BE2C (cell line): ENCODE measurements around the gene FAM168A.

Source experiments
- DNase-seq: peaks from one replicate; pipeline ENCODE4 v3.0.0-alpha.2; 2020
- H3K27me3 ChIP-seq: fragments of 250-450 bp; sonication (Bioruptor Pico); 2 replicates; pipeline ENCODE4 v1.5.1; 2020; ENCODE audit warnings: mild to moderate bottlenecking
- H3K36me3 ChIP-seq: fragments of 250-450 bp; sonication (Bioruptor Pico); 2 replicates; pipeline ENCODE4 v1.5.1; 2020; ENCODE audit warnings: mild to moderate bottlenecking
- H3K4me1 ChIP-seq: fragments of 250-450 bp; sonication (Bioruptor Pico); 2 replicates; pipeline ENCODE4 v1.5.1; 2020
- H3K4me3 ChIP-seq: 2 replicates; pipeline ENCODE4 v1.5.1; 2011; ENCODE audit warnings: low read depth, low read length
- H3K9me3 ChIP-seq: fragments of 250-450 bp; sonication (Bioruptor Pico); 2 replicates; pipeline ENCODE4 v1.5.1; 2020
- CTCF ChIP-seq: IDR thresholded peaks from 2 replicates; pipeline ENCODE4 v1.5.1; 2012; ENCODE audit warnings: mild to moderate bottlenecking, low read depth, low read length

The FAM168A gene

DNA sequence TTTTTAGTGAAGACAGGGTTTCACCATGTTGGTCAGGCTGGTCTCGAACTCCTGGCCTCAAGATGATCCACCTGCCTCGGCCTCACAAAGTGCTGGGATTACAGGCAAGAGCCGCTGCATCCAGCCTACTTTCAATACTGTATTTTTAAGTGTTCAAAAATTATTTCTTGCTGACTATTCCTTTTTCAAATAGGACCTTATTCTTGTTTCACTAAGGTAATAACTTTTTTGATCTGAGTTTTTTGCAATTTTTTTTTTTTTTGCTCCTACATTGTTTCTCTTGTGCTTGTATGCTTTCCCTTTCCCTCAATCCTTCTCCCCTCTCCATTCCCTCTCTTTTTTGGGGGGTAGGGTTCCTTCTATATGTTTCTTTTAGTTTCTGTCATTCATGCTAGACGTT is 73.1 kb downstream of the FAM168A start:
- H3K9me3 ChIP-seq = no peaks in the 10 kb centered on the region
- H3K4me3 ChIP-seq = no peak overlapping the region
- no peaks in the 10 kb centered on the region for H3K36me3 ChIP-seq
- H3K4me1 ChIP-seq = peaks cover 4% of the 10 kb centered on the region
- no peak for TF ChIP-seq CTCF
- H3K27me3 ChIP-seq = no peaks in the 10 kb centered on the region
- no peak for DNase-seq

GRCh38 chr11:73521621-73522020 is 76.3 kb downstream of the FAM168A start:
- no peak for TF ChIP-seq CTCF
- no peaks in the 10 kb centered on the region for H3K27me3 ChIP-seq
- DNase-seq = no peak
- no peaks in the 10 kb centered on the region for H3K36me3 ChIP-seq
- H3K4me3 ChIP-seq = no peak overlapping the region
- H3K9me3 ChIP-seq = no peaks in the 10 kb centered on the region
- peaks cover 4% of the 10 kb centered on the region for H3K4me1 ChIP-seq

DNA sequence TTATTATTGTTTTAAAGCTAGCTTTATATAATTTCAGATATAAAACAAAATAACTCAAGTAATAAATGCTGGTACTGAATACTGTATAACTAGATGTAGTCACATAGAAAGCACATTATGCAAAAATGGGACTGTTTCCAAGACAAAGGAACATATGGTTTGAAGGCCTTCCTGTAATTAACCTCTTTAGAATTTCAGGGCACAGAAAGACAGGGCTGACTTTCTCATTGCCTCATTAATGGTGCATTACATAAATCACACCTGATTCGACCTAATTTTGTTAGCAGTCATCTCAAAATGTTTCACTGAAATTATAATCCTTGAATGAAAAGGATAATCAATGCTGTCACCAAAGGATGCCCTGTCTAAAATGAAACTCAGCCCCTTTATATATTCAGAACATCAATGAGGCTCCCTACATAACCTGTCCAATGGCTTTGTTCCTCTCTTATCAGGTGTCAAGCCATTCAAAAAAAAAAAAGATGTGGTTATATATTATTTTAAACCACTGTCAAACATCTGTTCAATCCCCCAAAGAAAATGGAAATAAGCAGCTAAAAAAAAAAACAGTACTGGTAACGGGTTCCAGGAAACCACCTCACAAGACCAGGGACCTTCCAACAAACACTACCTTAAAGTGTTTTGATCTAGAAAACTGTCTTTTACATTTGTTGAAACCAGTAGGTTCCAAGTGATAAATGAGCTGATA is 77.4 kb downstream of the FAM168A start:
- H3K4me1 ChIP-seq = peaks cover 4% of the 10 kb centered on the region
- TF ChIP-seq CTCF = no peak
- no peak overlapping the region for H3K4me3 ChIP-seq
- H3K36me3 ChIP-seq = no peaks in the 10 kb centered on the region
- DNase-seq = no peak
- H3K27me3 ChIP-seq = no peaks in the 10 kb centered on the region
- H3K9me3 ChIP-seq = no peaks in the 10 kb centered on the region

DNA sequence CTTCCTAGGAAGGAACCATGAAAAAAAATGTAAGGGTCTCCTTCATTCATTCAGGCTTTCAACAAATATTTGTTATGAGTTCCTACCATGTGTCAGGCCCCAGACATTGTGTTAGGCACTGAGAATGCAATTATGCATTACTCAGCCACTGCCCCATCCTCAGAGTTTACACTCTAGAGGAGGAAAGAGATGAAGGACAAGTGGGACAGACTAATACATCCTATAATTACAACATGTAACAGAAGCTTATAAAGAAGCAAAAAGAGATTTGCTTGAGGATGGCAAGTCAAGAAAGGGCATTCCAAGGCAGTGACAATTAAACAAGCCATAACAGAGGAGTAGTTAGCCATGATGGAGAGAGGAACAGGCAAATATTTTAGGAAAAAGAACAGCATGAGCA is 78.6 kb downstream of the FAM168A start:
- H3K4me3 ChIP-seq = no peak overlapping the region
- no peak for TF ChIP-seq CTCF
- no peaks in the 10 kb centered on the region for H3K36me3 ChIP-seq
- no peaks in the 10 kb centered on the region for H3K27me3 ChIP-seq
- no peaks in the 10 kb centered on the region for H3K9me3 ChIP-seq
- peaks cover 4% of the 10 kb centered on the region for H3K4me1 ChIP-seq
- no peak for DNase-seq

- no peak for TF ChIP-seq CTCF
- Histone ChIP-seq H3K4me1 (peaks cover 4% of the 10 kb centered on the region), H3K4me3 (no peak overlapping the region), H3K36me3 (no peaks in the 10 kb centered on the region), H3K9me3 (no peaks in the 10 kb centered on the region), H3K27me3 (no peaks in the 10 kb centered on the region)
- DNase-seq = no peak
Observed at GRCh38 chr11:73518195-73518594, 79.7 kb downstream of the FAM168A start.

DNA sequence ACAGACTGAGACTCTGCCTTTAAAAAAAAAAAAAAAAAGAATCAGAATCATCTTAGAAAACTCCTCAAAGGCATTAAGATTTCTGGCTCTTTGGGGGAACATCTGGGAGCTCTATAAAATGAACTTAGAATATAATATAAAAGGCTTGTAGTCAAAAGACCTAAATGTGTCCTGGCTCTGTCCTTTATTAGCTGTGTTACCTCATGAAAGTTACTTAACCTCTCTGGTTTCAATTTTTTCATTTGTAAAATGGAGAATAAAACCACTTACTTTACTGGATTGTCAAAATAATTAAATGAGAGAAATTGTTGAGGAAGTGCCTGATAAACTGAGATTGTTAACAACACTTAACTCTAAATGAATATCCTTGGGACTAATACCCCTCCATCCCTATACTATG is 81.8 kb downstream of the FAM168A start:
- no peak for TF ChIP-seq CTCF
- peaks cover 4% of the 10 kb centered on the region for H3K4me1 ChIP-seq
- DNase-seq = no peak
- H3K36me3 ChIP-seq = no peaks in the 10 kb centered on the region
- H3K9me3 ChIP-seq = no peaks in the 10 kb centered on the region
- no peak overlapping the region for H3K4me3 ChIP-seq
- H3K27me3 ChIP-seq = no peaks in the 10 kb centered on the region
